Measurements from ENCODE around the gene ARHGAP45.
A peak's percentile ranks its signal among the peaks of the same experiment; 100 is the strongest.
"Not testable (repeated sequence)": the region's sequence is repeated elsewhere in the genome, so short reads cannot be mapped to it uniquely, and the experiment has no call there.

ARHGAP45 gene

DNA sequence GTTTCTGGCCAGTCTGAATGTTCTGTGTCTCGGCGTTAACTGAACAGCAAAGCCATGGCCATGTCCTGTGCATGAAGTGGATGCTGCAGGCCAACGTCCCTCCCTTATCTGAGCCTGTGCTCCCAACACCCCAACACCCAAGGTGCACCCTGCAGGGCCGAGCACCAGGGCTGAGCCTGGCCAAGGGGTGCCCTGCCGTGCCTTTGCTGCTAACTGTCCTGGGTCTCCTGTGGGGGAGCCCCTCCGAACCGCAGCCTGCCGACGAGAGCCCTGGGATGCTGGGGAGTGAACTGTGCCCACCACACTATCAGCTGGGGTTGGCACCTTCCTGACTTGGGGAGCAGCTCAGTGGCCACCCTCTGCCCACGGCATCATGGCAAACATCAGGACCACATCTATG lies 54.4 kb downstream of the ARHGAP45 start:
- DNase-seq, result no peak

DNA sequence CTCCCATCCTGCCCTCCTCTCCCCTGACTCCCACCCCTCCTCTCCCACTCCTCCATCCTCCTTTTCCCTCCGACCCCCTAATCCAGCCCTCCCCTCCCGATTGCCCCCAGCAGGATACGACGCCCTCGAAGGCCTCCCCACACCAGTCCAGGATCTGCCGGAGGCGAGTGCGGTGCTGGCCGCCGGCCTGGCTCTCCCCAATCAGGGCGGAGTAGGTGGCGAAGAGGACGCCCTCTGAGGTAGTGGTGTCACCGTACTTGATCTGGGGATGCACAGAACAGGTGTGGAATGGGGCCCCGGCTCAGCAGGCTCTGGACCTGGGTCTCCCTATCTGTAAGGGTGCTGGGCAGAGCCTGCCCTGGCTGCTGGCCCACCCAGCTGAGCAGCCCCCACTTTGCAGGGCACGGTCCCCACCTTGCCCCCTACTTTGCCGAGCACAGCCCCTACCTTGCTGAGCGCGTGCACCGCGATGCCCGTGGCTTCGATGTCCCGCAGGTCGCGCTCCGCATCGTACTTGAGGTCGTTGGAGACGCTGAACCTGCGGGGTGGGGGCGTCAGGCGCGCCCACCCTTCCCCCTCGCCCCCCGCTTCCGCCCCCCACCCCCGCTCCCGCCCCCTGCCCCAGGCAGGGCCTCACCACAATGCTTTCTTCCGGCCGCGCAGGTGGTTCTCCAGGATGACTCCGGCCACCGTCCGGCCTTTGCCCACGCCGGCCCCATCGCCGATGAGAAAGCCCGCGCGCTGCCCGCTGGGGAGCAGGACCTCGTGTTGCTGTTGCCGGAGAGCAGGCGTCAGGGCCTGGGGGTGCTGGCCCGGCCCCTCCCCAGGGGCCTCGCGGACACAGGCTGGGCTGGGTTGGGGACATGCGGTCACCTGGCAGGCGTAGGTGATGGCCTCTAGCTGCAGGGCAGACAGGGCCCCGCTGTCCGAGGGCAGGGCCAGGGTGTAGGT lies 55.3 kb downstream of the ARHGAP45 start:
- DNase-seq, result no peak

DNA sequence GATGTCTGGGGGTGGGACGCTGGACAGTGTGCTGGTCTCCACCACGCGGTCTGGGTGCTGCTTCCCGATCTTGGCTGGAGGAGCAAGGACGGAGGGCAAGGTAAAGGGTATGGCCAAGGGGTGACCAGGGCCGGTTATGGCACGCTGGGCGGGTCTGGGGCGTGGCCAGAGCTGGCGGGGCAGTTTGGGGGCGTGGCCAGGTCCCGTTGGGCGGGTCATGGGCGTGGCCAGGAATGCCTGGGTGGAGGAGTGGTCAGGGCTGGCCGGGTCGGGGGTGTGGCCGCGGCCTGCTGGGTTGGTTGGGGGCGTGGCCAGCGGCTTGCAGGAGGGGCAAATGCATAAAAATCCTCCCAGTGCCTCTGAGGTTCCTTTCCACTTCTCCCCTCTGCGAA lies 56.0 kb downstream of the ARHGAP45 start:
- DNase-seq, result peak; percentile 50

- DNase-seq, result no peak
Observed at GRCh38 chr19:1123381-1123780, 56.4 kb downstream of the ARHGAP45 start.

DNA sequence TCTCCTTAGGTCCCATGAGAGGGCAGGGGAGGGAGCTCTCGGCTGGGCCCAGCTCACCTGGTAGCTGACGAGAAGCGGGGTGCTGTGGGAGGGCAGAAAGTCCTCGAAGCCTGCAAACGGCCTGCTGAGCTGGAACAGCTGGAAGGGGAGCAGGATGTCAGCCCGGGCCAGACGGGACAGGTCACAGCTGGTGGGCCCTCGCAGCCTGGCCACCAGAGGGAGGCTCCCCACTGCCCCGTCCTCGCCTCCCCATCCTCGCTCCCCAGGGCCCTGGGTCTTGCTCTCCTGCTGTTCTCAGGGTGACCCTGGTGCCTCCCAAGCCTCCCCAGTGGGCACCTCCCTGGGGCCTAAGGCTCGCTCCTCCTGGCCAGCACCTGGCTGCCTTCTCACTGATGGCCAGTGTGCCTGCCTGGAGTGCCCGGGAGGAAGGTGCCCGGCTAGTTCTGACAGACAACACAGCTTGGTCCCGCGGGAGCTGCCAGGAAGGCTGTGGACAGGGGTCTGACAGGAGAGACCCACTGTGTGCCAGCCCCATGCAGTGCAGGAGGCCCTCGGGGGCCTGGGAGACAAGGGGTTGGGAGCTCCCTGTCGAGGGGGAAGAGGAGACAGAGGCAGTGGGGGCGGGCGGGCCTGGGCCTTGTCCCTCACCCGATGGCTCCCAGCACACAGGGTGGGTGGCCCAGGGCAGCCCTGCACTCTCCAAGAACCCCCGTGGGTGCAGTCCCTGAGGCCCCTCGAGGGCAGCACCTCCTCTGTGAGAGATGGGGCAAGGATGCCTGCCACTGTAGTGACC lies 57.1 kb downstream of the ARHGAP45 start:
- DNase-seq, result no peak

- no peak for DNase-seq
Observed at GRCh38 chr19:1125601-1126467, 58.9 kb downstream of the ARHGAP45 start.

GRCh38 chr19:1126984-1127760 lies 60.2 kb downstream of the ARHGAP45 start:
- no peak for DNase-seq

- no peak for DNase-seq
Observed at GRCh38 chr19:1128106-1128505, 61.1 kb downstream of the ARHGAP45 start.

DNA sequence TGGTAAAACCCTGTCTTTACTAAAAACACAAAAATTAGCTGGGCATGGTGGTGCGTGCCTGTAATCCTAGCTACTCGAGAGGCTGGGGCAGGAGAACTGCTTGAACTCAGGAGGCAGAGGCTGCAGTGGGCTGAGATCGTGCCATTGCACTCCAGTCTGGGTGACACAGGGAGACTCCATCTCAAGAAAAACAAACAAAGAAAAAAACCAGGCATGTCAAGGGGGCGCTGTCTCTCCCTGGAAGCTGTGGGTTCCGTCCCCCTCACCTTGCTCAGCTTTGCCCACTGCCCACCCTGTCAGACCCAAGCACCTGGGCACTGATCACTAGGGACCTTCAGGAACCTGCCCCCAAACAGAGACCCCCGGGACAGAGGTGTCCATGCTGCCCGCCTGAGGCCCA lies 62.1 kb downstream of the ARHGAP45 start:
- DNase-seq, result not testable (repeated sequence)

GRCh38 chr19:1129535-1129934 lies 62.6 kb downstream of the ARHGAP45 start:
- no peak for DNase-seq

DNA sequence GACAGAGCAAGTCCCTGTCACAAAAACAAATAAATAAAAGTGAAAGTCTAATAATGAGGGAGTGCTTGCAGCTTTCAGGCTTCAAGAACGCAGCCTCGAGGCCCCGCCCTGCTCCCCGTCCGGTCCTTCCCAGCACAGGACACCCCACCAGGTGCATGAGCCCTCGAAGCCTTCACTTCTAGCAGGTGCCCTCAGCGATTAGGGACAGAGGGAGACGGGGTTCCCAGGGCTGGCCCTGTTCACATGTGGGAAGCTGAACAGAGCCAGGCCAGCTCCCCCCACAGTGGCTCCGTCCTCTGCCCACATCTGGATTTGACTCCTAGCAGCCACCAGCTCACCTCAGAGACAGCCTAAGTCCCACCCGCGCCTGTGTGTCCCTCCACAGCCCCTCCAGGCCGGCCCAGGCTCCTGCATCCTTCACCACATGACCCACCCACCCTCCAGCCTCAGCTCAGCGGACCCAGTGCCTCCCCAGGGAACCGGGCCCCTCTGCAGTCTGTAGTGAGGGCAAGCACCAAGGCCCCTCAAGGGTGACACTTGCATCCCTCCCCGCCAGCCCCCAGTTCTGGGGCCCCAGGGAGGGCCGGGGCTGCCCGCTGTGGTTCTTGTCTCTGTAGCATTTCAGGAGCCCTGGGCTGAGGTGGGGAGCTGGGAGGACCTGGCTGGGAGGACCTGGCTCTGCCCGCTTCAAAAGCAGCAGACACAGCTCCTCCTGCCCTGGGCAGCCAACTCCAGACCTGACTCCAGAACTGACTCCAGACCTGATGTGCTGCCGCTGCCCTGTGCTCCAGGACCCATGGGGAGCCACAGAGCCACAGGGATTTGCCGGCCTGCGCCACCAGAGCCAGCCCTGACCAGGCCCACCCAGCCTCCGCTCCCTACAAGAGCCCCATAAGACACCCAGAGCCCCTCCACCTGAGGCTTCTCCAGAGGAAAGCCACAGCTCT lies 64.1 kb downstream of the ARHGAP45 start:
- DNase-seq, result no peak

GRCh38 chr19:1131718-1132551 lies 65.0 kb downstream of the ARHGAP45 start:
- peak; percentile 86 for DNase-seq

DNA sequence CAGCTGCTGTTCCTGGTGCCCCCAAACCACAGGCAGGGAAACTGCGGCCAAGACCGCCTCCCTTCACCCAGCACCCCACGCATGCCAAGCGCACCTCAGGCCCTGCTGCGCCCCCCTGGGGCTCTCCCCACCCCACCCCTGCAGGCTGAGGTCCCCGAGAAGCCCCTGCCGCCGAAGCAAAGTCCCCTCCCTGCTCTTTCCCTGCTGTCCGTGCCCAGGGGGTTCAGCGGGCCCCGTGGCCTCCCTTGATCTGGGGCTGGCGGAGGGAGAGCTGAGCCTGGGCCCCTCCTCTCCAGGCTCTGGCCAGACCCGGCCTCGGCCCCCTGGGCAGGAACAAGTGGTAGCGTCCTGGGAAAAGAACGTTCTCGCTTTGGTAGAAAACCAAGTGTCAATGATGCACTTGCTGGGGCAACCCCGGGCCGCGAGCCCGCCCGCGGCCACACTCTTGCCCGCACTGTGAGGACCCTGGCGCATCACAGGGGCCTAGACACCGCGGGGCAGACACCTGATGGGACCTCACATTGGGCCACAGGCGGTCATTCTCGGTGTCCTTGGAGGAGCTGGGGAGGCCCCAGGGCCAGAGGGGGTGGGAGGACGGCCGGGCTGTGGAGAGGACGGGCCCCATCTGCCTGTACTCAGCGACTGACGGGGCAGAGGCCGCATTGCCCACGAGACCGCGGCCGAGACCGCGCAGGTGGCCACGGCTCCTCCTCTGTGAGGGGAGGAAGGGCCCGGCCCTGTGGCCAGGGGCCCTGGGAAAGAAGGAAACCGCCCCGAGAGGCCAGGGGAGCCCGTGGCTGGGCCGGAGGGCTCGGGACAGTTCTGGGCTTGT lies 65.8 kb downstream of the ARHGAP45 start:
- DNase-seq, result no peak

DNA sequence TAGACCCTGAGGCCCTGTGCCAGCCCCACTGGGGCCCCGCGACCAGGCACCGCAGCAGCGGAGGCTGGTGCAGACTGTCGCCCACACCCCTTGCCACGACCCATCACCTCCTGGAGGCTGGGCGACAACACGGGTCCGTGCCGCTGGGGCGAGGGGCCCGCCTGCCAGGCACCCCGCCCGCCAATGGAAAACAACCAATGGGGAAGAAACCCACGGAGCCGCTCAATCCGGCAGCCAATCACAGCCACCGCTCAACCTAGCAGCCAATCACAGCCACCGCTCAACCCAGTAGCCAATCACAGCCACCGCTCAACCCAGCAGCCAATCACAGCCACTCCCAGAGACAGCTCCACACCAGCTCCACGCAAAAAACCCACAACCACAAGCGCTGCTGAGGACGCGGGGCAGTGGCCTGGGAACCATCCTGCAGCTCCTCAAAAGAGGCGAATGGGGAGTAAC lies 66.5 kb downstream of the ARHGAP45 start:
- no peak for DNase-seq

GRCh38 chr19:1134431-1134830 lies 67.5 kb downstream of the ARHGAP45 start:
- no peak for DNase-seq

GRCh38 chr19:1135454-1135853 lies 68.5 kb downstream of the ARHGAP45 start:
- no peak for DNase-seq

GRCh38 chr19:1136201-1136600 lies 69.2 kb downstream of the ARHGAP45 start:
- no peak for DNase-seq

Measured in fibroblast of skin of abdomen (primary cell).